Naive thymus-derived CD4-positive, alpha-beta T cell (primary cell): ENCODE results near the gene NAGS. TPM values are rescaled to one million over a fixed set of nuclear protein-coding genes. Genes with fewer than 3 reads are reported as not detected.

Experiments used
- ATAC-seq: fragments of 150-1000 bp; cut with Tn5 transposase; 2 replicates; pipeline ENCODE4 v1.10.0; 2021; ENCODE audit warnings: mild to moderate bottlenecking, moderate library complexity
- CTCF ChIA-PET: fragments of 350-600 bp; sonication (Branson Sonifier 250); formaldehyde crosslinking; loops from one replicate; lab custom pipeline; 2021; ENCODE audit warnings: antibody characterized with exemption; lab: Charles Lee
- POLR2A ChIA-PET: fragments of 350-600 bp; sonication (Branson Sonifier 250); formaldehyde crosslinking; loops from one replicate; lab custom pipeline; 2021; ENCODE audit warnings: antibody characterized with exemption, inconsistent platforms; lab: Charles Lee
- DNase-seq, 9 donors: peaks; one replicate each; pipeline versions ENCODE4 v3.0.0 to v3.0.0-alpha.2; 2020 to 2022; ENCODE audit warnings: mixed read lengths in 1 of 9
- H3K27ac ChIP-seq: one replicate; pipeline ENCODE4 v1.7.0; 2013; ENCODE audit warnings: mild to moderate bottlenecking, low read depth, low read length, moderate library complexity
- H3K27me3 ChIP-seq, 2 donors: one replicate each; pipeline ENCODE4 v1.7.0; 2013; ENCODE audit warnings: low read length in 2 of 2, mild to moderate bottlenecking in 2 of 2, moderate library complexity in 2 of 2; ENCODE audit not compliant: control insufficient read depth in 2 of 2, insufficient read depth in 2 of 2
- H3K36me3 ChIP-seq, 3 experiments: 1 replicate in 2 of 3; 2 replicates in 1 of 3; pipeline ENCODE4 v1.7.0; 2013; ENCODE audit warnings: low read length in 3 of 3, mild to moderate bottlenecking in 3 of 3, moderate library complexity in 1 of 3; ENCODE audit not compliant: insufficient read depth in 3 of 3, control insufficient read depth in 2 of 3
- H3K4me1 ChIP-seq, 2 donors: one replicate each; pipeline ENCODE4 v1.7.0; 2013; ENCODE audit warnings: low read length in 2 of 2, mild to moderate bottlenecking in 2 of 2, moderate library complexity in 1 of 2; ENCODE audit not compliant: control insufficient read depth in 2 of 2, insufficient read depth in 2 of 2
- H3K4me3 ChIP-seq: 2 replicates; pipeline ENCODE4 v1.7.0; 2013; ENCODE audit warnings: mild to moderate bottlenecking, low read length
- H3K9me3 ChIP-seq, 3 experiments: 1 replicate in 2 of 3; 2 replicates in 1 of 3; pipeline ENCODE4 v1.7.0; 2013; ENCODE audit warnings: low read length in 3 of 3; ENCODE audit not compliant: control insufficient read depth in 2 of 3
- H3K27ac Mint-ChIP-seq, 9 donors: one replicate each; pipeline ENCODE4 v1.8.0; 2020 to 2022; ENCODE audit warnings: mixed read lengths in 9 of 9, mild to moderate bottlenecking in 8 of 9, moderate library complexity in 5 of 9, inconsistent platforms in 2 of 9
- H3K27me3 Mint-ChIP-seq, 5 donors: one replicate each; pipeline ENCODE4 v1.8.0; 2021 to 2022; ENCODE audit warnings: mixed read lengths in 5 of 5, mild to moderate bottlenecking in 1 of 5
- H3K36me3 Mint-ChIP-seq, 5 donors: one replicate each; pipeline ENCODE4 v1.8.0; 2020 to 2022; ENCODE audit warnings: mixed read lengths in 5 of 5, mild to moderate bottlenecking in 3 of 5, inconsistent platforms in 1 of 5
- H3K4me1 Mint-ChIP-seq, 7 donors: one replicate each; pipeline ENCODE4 v1.8.0; 2020 to 2022; ENCODE audit warnings: mixed read lengths in 7 of 7, mild to moderate bottlenecking in 3 of 7, inconsistent platforms in 1 of 7
- H3K4me3 Mint-ChIP-seq, 10 donors: one replicate each; pipeline ENCODE4 v1.8.0; 2020 to 2022; ENCODE audit warnings: mild to moderate bottlenecking in 10 of 10, mixed read lengths in 10 of 10, moderate library complexity in 6 of 10, inconsistent platforms in 2 of 10
- H3K9me3 Mint-ChIP-seq, 11 donors: one replicate each; pipeline ENCODE4 v1.8.0; 2020 to 2022; ENCODE audit warnings: mixed read lengths in 11 of 11, mild to moderate bottlenecking in 4 of 11, inconsistent platforms in 1 of 11, moderate library complexity in 1 of 11
- intact Hi-C, 2 donors: fragments of 100-400 bp; cut with micrococcal nuclease; formaldehyde crosslinking; loops; one replicate each; pipeline ENCODE4 v1.15.1; 2023
- polyA plus RNA-seq, 2 donors: library from polyadenylated mRNA; unstranded; fragments of 300-500 nt; fragmentation: Illumina TruSeq; gene quantifications; one replicate each; pipeline ENCODE4 v1.2.3, GENCODE V29; 2021
- total RNA-seq, 6 experiments: library from RNA in 5 of 6; stranded (reverse) in 5 of 6; gene quantifications; 1 replicate in 5 of 6; 2 replicates in 1 of 6; pipeline ENCODE4 v1.2.3 and lab custom pipeline; 2021 to 2026

The NAGS gene
- total and polyA plus RNA-seq, 7 experiments from 2014 or later = 0.19 to 2.6 (median 0.41) TPM

GRCh38 chr17:44049294-44050060, 45.1 kb downstream of the NAGS start:
- POLR2A ChIA-PET = no interaction called here
- ATAC-seq = no peak
- DNase-seq = no peak
- no peaks in the 10 kb centered on the region for H3K9me3 Mint-ChIP-seq
- no peaks in the 10 kb centered on the region for H3K9me3 ChIP-seq
- H3K27me3 Mint-ChIP-seq = no peaks in the 10 kb centered on the region
- H3K4me1 ChIP-seq = peaks cover 0 to 5% of the 10 kb centered on the region in 2 donors
- H3K36me3 Mint-ChIP-seq = peaks cover 0 to 29% (median 14%) of the 10 kb centered on the region in 5 donors
- no peak overlapping the region for H3K27ac ChIP-seq
- H3K36me3 ChIP-seq = peaks cover 4 to 56% (median 12%) of the 10 kb centered on the region in 3 experiments
- H3K4me3 Mint-ChIP-seq = no peak overlapping the region
- CTCF ChIA-PET = interaction anchor here (0.6 to 1.4 kb wide), 2 partner anchors 104 to 296 kb away, joined by 3 read pairs; no protein-coding TSS in a partner anchor
- intact Hi-C loops = loop anchor here in 1 of 2 donors (10.0 kb wide), 1 partner anchor 135 kb away; no protein-coding TSS in a partner anchor
- peak overlapping the region in 2 of 9 donors; percentile 21 to 24 for H3K27ac Mint-ChIP-seq
- peaks cover 8 to 25% (median 15%) of the 10 kb centered on the region in 7 donors for H3K4me1 Mint-ChIP-seq
- H3K4me3 ChIP-seq = no peak overlapping the region
- no peaks in the 10 kb centered on the region for H3K27me3 ChIP-seq

- H3K4me3 ChIP-seq = no peak overlapping the region
- DNase-seq (no peak), ATAC-seq (no peak)
- H3K9me3 ChIP-seq = no peaks in the 10 kb centered on the region
- H3K27ac Mint-ChIP-seq = peak overlapping the region in 5 of 9 donors; percentile 16 to 77 (median 35)
- H3K4me1 ChIP-seq = peaks cover 0 to 5% of the 10 kb centered on the region in 2 donors
- peaks cover 4 to 67% (median 10%) of the 10 kb centered on the region in 3 experiments for H3K36me3 ChIP-seq
- no peak overlapping the region for H3K4me3 Mint-ChIP-seq
- no peaks in the 10 kb centered on the region for H3K9me3 Mint-ChIP-seq
- ChIA-PET CTCF (interaction anchor here (0.9 kb wide), 1 partner anchor 12 kb away, joined by 5 read pairs; no protein-coding TSS in a partner anchor), POLR2A (no interaction called here)
- H3K4me1 Mint-ChIP-seq = peaks cover 7 to 22% (median 17%) of the 10 kb centered on the region in 7 donors
- peaks cover 0 to 18% (median 11%) of the 10 kb centered on the region in 5 donors for H3K36me3 Mint-ChIP-seq
- H3K27ac ChIP-seq = no peak overlapping the region
- no peaks in the 10 kb centered on the region for H3K27me3 ChIP-seq
- H3K27me3 Mint-ChIP-seq = no peaks in the 10 kb centered on the region
- intact Hi-C loops = no loop called here
Measured at GRCh38 chr17:44053125-44053872, 48.9 kb downstream of the NAGS start.

Other genes starting within 250 kb of the NAGS start
- gene SOST, start 245.8 kb upstream of the NAGS start, total RNA-seq = not detected
- gene SOST, start 245.8 kb upstream of the NAGS start, polyA plus RNA-seq = not detected
- 10 to 100 TPM in 3 of 5 experiments, 1 to 10 TPM in 2; 8.5 to 31.0 (median 11.0) TPM for gene DUSP3, start 225.6 kb upstream of the NAGS start, total RNA-seq
- gene DUSP3, start 225.6 kb upstream of the NAGS start, polyA plus RNA-seq = 1 to 10 TPM; 5.4 to 6.1 TPM
- not detected for gene CFAP97D1, start 224.2 kb upstream of the NAGS start, total RNA-seq
- gene CFAP97D1, start 224.2 kb upstream of the NAGS start, polyA plus RNA-seq = not detected
- gene MPP3, start 171.5 kb upstream of the NAGS start, total RNA-seq = 1 to 10 TPM in 1 of 5 experiments, under 1 TPM in 1, not detected in 3; 0.32 to 1.4 TPM
- gene MPP3, start 171.5 kb upstream of the NAGS start, polyA plus RNA-seq = not detected
- gene CD300LG, start 157.4 kb upstream of the NAGS start, total RNA-seq = not detected
- gene CD300LG, start 157.4 kb upstream of the NAGS start, polyA plus RNA-seq = not detected
- gene MPP2, start 97.1 kb upstream of the NAGS start, total RNA-seq = 1 to 10 TPM in 4 of 5 experiments, under 1 TPM in 1; 0.24 to 9.3 (median 3.7) TPM
- 1 to 10 TPM; 1.3 to 2.2 TPM for gene MPP2, start 97.1 kb upstream of the NAGS start, polyA plus RNA-seq
- not detected for gene PPY, start 62.1 kb upstream of the NAGS start, total RNA-seq
- gene PPY, start 62.1 kb upstream of the NAGS start, polyA plus RNA-seq = not detected
- gene PYY, start 50.7 kb upstream of the NAGS start, total RNA-seq = not detected
- gene PYY, start 50.7 kb upstream of the NAGS start, polyA plus RNA-seq = not detected
- 10 to 100 TPM; 12.1 to 32.0 (median 30.5) TPM for gene TMEM101, start 10.3 kb downstream of the NAGS start, total RNA-seq
- 10 to 100 TPM; 33.8 to 36.0 TPM for gene TMEM101, start 10.3 kb downstream of the NAGS start, polyA plus RNA-seq
- 10 to 100 TPM; 29.3 to 67.9 (median 33.2) TPM for gene LSM12, start 62.0 kb downstream of the NAGS start, total RNA-seq
- gene LSM12, start 62.0 kb downstream of the NAGS start, polyA plus RNA-seq = 10 to 100 TPM; 69.5 to 72.5 TPM
- gene G6PC3, start 66.1 kb downstream of the NAGS start, total RNA-seq = 10 to 100 TPM in 4 of 5 experiments, 1 to 10 TPM in 1; 9.4 to 25.8 (median 13.9) TPM
- gene G6PC3, start 66.1 kb downstream of the NAGS start, polyA plus RNA-seq = 10 to 100 TPM; 18.3 to 18.5 TPM
- 100 to 1,000 TPM in 1 of 5 experiments, 10 to 100 TPM in 4; 15.2 to 106 (median 70.9) TPM for gene HDAC5, start 119.0 kb downstream of the NAGS start, total RNA-seq
- gene HDAC5, start 119.0 kb downstream of the NAGS start, polyA plus RNA-seq = 10 to 100 TPM; 18.3 to 41.9 TPM
- gene HROB, start 137.3 kb downstream of the NAGS start, total RNA-seq = 10 to 100 TPM in 1 of 5 experiments, 1 to 10 TPM in 2, under 1 TPM in 2; 0.76 to 12.3 (median 2.1) TPM
- gene HROB, start 137.3 kb downstream of the NAGS start, polyA plus RNA-seq = under 1 TPM; 0.26 to 0.48 TPM
- gene ASB16, start 166.1 kb downstream of the NAGS start, total RNA-seq = under 1 TPM in 1 of 5 experiments, not detected in 4; 0.34 TPM
- under 1 TPM in 1 of 2 donors, not detected in 1; 0.08 TPM for gene ASB16, start 166.1 kb downstream of the NAGS start, polyA plus RNA-seq
- gene TMUB2, start 182.3 kb downstream of the NAGS start, total RNA-seq = 10 to 100 TPM; 34.9 to 56.0 (median 41.6) TPM
- gene TMUB2, start 182.3 kb downstream of the NAGS start, polyA plus RNA-seq = 10 to 100 TPM; 21.8 to 24.4 TPM
- 100 to 1,000 TPM in 4 of 5 experiments, 10 to 100 TPM in 1; 93.5 to 130 (median 124) TPM for gene ATXN7L3, start 195.3 kb downstream of the NAGS start, total RNA-seq
- gene ATXN7L3, start 195.3 kb downstream of the NAGS start, polyA plus RNA-seq = 10 to 100 TPM; 10.5 to 18.1 TPM
- 100 to 1,000 TPM; 126 to 303 (median 175) TPM for gene UBTF, start 215.1 kb downstream of the NAGS start, total RNA-seq
- gene UBTF, start 215.1 kb downstream of the NAGS start, polyA plus RNA-seq = 10 to 100 TPM; 49.0 to 84.7 TPM